GM12872 (cell line): ENCODE results near the gene MAPKAPK2.

Source experiments
- TF ChIP-seq, protein P1 (sequence below): IDR thresholded peaks from 3 replicates; pipeline ENCODE4 v1.5.1; 2011; ENCODE audit warnings: low read depth, mild to moderate bottlenecking, low read length, moderate library complexity; ENCODE audit not compliant: insufficient read depth

Gene MAPKAPK2

DNA sequence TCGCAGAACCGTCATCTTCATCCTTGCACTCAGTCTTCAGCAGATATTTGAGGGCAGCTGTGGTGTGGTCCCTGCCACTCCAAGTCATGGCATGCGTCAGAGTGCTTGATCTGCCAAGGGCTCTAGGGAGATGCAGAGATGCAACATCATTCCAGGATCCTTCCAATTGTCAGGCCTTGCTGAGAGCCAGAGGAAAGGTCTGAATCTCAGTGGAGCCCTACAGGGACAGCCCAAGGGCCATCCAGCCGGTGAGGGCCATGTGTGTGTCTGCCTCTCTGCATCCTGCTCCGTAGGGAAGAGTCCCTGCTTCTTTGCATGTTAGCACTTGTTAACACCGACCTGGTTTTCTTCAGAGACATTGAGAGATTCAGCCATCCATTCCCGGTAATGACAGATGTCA, 17.6 kb downstream of the MAPKAPK2 start:
- TF ChIP-seq, protein P1, sequence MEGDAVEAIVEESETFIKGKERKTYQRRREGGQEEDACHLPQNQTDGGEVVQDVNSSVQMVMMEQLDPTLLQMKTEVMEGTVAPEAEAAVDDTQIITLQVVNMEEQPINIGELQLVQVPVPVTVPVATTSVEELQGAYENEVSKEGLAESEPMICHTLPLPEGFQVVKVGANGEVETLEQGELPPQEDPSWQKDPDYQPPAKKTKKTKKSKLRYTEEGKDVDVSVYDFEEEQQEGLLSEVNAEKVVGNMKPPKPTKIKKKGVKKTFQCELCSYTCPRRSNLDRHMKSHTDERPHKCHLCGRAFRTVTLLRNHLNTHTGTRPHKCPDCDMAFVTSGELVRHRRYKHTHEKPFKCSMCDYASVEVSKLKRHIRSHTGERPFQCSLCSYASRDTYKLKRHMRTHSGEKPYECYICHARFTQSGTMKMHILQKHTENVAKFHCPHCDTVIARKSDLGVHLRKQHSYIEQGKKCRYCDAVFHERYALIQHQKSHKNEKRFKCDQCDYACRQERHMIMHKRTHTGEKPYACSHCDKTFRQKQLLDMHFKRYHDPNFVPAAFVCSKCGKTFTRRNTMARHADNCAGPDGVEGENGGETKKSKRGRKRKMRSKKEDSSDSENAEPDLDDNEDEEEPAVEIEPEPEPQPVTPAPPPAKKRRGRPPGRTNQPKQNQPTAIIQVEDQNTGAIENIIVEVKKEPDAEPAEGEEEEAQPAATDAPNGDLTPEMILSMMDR, result no peak

DNA sequence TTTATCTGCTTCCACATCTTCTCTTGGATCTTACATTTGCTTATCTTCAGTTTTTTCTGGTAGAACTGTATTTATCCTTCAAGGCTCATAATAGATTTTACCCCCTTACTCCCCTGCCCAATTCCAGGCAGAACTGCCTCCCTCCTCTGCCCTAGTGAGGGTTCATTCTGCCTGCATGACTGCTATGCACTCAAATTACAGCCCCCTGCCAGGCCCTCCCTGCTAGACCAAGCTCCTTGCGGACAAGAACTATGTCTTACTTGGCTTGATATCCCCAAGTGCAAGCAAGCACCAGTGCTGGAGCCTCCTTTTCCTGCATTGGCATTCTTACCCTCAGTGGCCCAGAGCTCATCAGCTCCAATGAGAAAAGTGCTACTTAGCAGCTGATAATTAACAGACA, 18.1 kb downstream of the MAPKAPK2 start:
- TF ChIP-seq, protein P1, result no peak

DNA sequence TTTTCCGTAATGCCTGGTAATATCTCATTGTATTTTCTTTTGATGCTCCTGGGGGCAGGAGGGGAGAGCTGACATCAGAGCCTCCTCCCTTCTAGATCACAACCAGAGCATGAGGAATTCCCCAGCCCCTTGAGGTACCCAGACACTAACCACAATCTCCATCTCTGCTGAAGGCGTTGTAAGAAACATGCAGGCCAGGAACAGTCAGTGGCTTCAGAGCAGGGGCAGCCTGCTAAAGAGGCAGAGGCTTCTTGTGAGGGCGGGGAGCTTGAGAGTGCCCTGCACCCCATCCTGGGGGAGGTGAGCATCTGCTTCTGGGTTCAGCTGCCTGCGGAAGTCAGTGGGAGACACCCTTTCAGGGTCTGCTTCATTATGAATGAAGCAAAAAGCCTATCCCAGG, 19.0 kb downstream of the MAPKAPK2 start:
- TF ChIP-seq, protein P1, result no peak

DNA sequence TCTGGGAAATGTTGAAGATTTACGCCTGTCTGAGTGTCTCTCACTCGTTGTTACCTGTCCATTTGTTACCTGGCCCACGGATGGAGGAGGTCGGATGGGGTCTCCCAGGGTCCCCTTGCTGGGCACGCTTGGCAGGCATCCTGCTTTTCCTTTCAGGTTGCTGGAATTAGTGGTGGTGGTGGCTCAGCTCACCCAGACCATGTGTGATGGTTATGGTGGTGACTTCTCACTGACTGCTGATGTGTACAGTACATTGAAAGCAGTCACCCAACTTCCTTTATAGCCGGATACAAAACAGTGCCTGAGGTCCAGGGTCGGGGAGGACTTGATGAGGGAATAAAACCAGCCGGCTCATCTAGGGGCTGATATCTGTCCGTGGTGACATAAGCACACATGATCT, 19.5 kb downstream of the MAPKAPK2 start:
- TF ChIP-seq, protein P1, result no peak

DNA sequence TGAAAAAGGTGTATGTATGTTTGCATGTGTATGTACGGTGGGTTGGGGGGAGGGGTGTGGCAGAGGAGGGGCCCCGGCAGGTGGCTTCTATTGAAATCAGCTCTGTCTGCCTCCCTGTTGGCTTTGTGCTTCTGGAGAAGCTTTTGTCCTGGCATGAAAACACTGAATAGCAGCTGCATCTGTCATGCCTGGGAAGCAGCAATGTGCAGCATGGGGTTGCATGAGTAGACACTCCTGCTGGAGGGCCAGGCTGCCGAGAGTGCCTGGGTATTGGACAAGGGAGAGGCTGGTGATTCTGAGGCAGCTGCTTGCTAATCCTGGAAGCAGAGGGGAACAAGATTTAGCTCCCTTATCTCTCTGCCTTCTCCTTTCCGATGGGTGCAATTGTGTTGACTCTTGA, 20.5 kb downstream of the MAPKAPK2 start:
- TF ChIP-seq, protein P1, result no peak

DNA sequence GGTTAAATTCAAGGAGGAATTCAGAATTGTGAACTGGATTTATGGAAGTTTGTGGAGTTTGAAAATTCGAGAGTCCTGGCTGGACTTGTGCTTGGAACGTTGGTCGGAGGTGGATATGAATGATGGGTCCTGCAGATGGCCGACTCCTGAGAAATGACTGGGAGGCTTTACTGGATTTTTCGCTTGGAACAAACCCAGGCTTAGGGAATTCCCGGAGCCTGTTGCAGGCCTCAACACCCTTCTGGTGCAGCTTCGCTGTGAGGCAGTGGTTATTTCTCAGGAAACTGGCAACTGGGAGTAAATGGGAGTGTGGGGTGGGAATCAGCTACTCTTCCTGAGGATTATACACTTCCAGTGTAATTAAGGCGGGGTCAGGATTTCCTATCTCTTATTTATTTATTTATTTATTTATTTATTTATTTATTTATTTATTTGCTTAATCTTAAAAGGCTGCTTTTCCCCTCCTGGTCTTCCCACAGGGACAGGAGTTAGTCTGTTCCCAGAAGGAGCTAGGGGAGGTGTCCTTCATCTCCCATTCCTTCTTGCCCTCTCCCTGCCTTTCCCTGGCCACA, 21.1 kb downstream of the MAPKAPK2 start:
- TF ChIP-seq, protein P1, result no peak

DNA sequence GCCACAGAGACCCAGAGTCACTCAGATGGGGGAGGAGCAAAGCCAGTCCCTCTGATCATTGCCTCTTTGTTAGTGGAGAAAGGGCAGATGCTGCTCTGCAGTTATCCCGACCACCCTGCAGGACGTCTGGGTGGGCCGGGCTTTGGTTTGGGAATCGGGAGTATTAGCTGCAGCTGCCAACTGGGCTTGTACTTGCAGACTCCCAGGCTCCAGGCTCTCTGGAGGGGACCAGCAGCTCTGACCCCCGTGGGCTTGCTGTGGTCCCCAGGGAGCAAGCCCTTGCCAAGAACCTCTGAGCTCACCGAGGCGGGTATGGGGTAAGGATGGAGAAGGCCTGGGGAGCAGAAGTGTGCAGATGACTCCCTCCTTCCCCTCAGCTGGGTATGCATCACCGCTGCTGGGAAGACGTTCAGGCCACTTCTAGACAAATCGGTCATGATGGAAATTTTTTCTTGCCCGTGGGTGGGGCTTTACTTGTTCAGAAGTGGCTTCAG, 21.6 kb downstream of the MAPKAPK2 start:
- TF ChIP-seq, protein P1, result no peak
